ENCODE measurements around the gene ATP6AP2. TPM values are rescaled to one million over a fixed set of nuclear protein-coding genes. Genes with fewer than 3 reads are reported as not detected.

Gene ATP6AP2
- polyA plus RNA-seq, 1 donor, result 92.7 TPM

- H3K27me3 ChIP-seq (ENCODE audit: control insufficient read depth, insufficient read depth, low read length), result no peaks in the 10 kb centered on the region
- peaks cover 3% of the 10 kb centered on the region for H3K9me3 ChIP-seq (ENCODE audit: control insufficient read depth, low read depth, low read length)
- no CpG with 5 or more reads among the region's 5 CpGs for WGBS (ENCODE audit: insufficient coverage, low lambda C conversion rate)
- no peak overlapping the region for H3K27ac ChIP-seq (ENCODE audit: low read length)
- no peaks in the 10 kb centered on the region for H3K4me1 ChIP-seq (ENCODE audit: control insufficient read depth, insufficient read depth, low read length)
- no peak overlapping the region for H3K4me3 ChIP-seq (ENCODE audit: low read length)
- DNase-seq, result no peak
- H3K36me3 ChIP-seq (ENCODE audit: control insufficient read depth, insufficient read depth, low read length), result peaks cover 24% of the 10 kb centered on the region
Measured at GRCh38 chrX:40628506-40628905, 47.7 kb downstream of the ATP6AP2 start.

GRCh38 chrX:40632199-40632598 is 51.4 kb downstream of the ATP6AP2 start:
- peaks cover 49% of the 10 kb centered on the region for H3K36me3 ChIP-seq (ENCODE audit: control insufficient read depth, insufficient read depth, low read length)

GRCh38 chrX:40637687-40638086 is 56.9 kb downstream of the ATP6AP2 start:
- Histone ChIP-seq H3K4me1 (ENCODE audit: control insufficient read depth, insufficient read depth, low read length) (no peaks in the 10 kb centered on the region), H3K27me3 (ENCODE audit: control insufficient read depth, insufficient read depth, low read length) (no peaks in the 10 kb centered on the region), H3K36me3 (ENCODE audit: control insufficient read depth, insufficient read depth, low read length) (peaks cover 40% of the 10 kb centered on the region), H3K9me3 (ENCODE audit: control insufficient read depth, low read depth, low read length) (no peaks in the 10 kb centered on the region), H3K4me3 (ENCODE audit: low read length) (no peak overlapping the region), H3K27ac (ENCODE audit: low read length) (no peak overlapping the region)
- no CpG with 5 or more reads among the region's 3 CpGs for WGBS (ENCODE audit: insufficient coverage, low lambda C conversion rate)
- DNase-seq, result no peak

More at GRCh38 chrX:40632199-40632598, 51.4 kb downstream of the ATP6AP2 start:
- Histone ChIP-seq H3K4me1 (ENCODE audit: control insufficient read depth, insufficient read depth, low read length) (no peaks in the 10 kb centered on the region), H3K27me3 (ENCODE audit: control insufficient read depth, insufficient read depth, low read length) (no peaks in the 10 kb centered on the region), H3K9me3 (ENCODE audit: control insufficient read depth, low read depth, low read length) (no peaks in the 10 kb centered on the region), H3K27ac (ENCODE audit: low read length) (no peak overlapping the region), H3K4me3 (ENCODE audit: low read length) (no peak overlapping the region)
- no CpG with 5 or more reads among the region's 4 CpGs for WGBS (ENCODE audit: insufficient coverage, low lambda C conversion rate)
- no peak for DNase-seq

GRCh38 chrX:40644176-40644575 is 63.4 kb downstream of the ATP6AP2 start:
- WGBS (ENCODE audit: insufficient coverage, low lambda C conversion rate), result no CpG with 5 or more reads among the region's 5 CpGs
- Histone ChIP-seq H3K27ac (ENCODE audit: low read length) (peak overlapping the region; percentile 88), H3K27me3 (ENCODE audit: control insufficient read depth, insufficient read depth, low read length) (no peaks in the 10 kb centered on the region), H3K9me3 (ENCODE audit: control insufficient read depth, low read depth, low read length) (no peaks in the 10 kb centered on the region), H3K36me3 (ENCODE audit: control insufficient read depth, insufficient read depth, low read length) (peaks cover 8% of the 10 kb centered on the region), H3K4me1 (ENCODE audit: control insufficient read depth, insufficient read depth, low read length) (peaks cover 9% of the 10 kb centered on the region), H3K4me3 (ENCODE audit: low read length) (peak overlapping the region; percentile 21)
- peak in 1 of 2 donors; percentile 29 for DNase-seq

GRCh38 chrX:40644821-40645358 is 64.1 kb downstream of the ATP6AP2 start:
- no CpG with 5 or more reads among the region's 4 CpGs for WGBS (ENCODE audit: insufficient coverage, low lambda C conversion rate)

GRCh38 chrX:40646489-40647306 is 65.9 kb downstream of the ATP6AP2 start:
- no peaks in the 10 kb centered on the region for H3K9me3 ChIP-seq (ENCODE audit: control insufficient read depth, low read depth, low read length)
- peak overlapping the region; percentile 76 for H3K4me3 ChIP-seq (ENCODE audit: low read length)
- H3K36me3 ChIP-seq (ENCODE audit: control insufficient read depth, insufficient read depth, low read length), result peaks cover 5% of the 10 kb centered on the region
- H3K4me1 ChIP-seq (ENCODE audit: control insufficient read depth, insufficient read depth, low read length), result peaks cover 9% of the 10 kb centered on the region
- H3K27ac ChIP-seq (ENCODE audit: low read length), result peak overlapping the region; percentile 87
- WGBS (ENCODE audit: insufficient coverage, low lambda C conversion rate), result no CpG with 5 or more reads among the region's 33 CpGs
- no peaks in the 10 kb centered on the region for H3K27me3 ChIP-seq (ENCODE audit: control insufficient read depth, insufficient read depth, low read length)
- peak in 1 of 2 donors; percentile 9 for DNase-seq

More at GRCh38 chrX:40644821-40645358, 64.1 kb downstream of the ATP6AP2 start:
- H3K27me3 ChIP-seq (ENCODE audit: control insufficient read depth, insufficient read depth, low read length), result no peaks in the 10 kb centered on the region
- H3K27ac ChIP-seq (ENCODE audit: low read length), result peak overlapping the region; percentile 88
- H3K4me1 ChIP-seq (ENCODE audit: control insufficient read depth, insufficient read depth, low read length), result peaks cover 9% of the 10 kb centered on the region
- DNase-seq, result peak; percentile 75 to 90
- H3K36me3 ChIP-seq (ENCODE audit: control insufficient read depth, insufficient read depth, low read length), result peaks cover 2% of the 10 kb centered on the region
- no peaks in the 10 kb centered on the region for H3K9me3 ChIP-seq (ENCODE audit: control insufficient read depth, low read depth, low read length)
- peak overlapping the region; percentile 21 for H3K4me3 ChIP-seq (ENCODE audit: low read length)

- no CpG with 5 or more reads among the region's 66 CpGs for WGBS (ENCODE audit: insufficient coverage, low lambda C conversion rate)
- DNase-seq, result peak; percentile 90 to 97
- peak within 1 kb of the TSS; percentile 90 for H3K27ac ChIP-seq (ENCODE audit: low read length)
Measured at GRCh38 chrX:40647307-40648197, 66.8 kb downstream of the ATP6AP2 start, which contains the start of gene CXorf38. Gene CXorf38, minus strand, starts transcription at chrX:40647561. Its CDS starts 41 bp downstream, at chrX:40647520.

GRCh38 chrX:40651620-40652223 is 71.0 kb downstream of the ATP6AP2 start:
- peaks cover 25% of the 10 kb centered on the region for H3K36me3 ChIP-seq (ENCODE audit: control insufficient read depth, insufficient read depth, low read length)
- WGBS (ENCODE audit: insufficient coverage, low lambda C conversion rate), result no CpG with 5 or more reads among the region's 3 CpGs
- H3K4me1 ChIP-seq (ENCODE audit: control insufficient read depth, insufficient read depth, low read length), result no peaks in the 10 kb centered on the region
- no peak overlapping the region for H3K4me3 ChIP-seq (ENCODE audit: low read length)
- no peak overlapping the region for H3K27ac ChIP-seq (ENCODE audit: low read length)
- DNase-seq, result peak; percentile 41 to 48
- H3K9me3 ChIP-seq (ENCODE audit: control insufficient read depth, low read depth, low read length), result no peaks in the 10 kb centered on the region
- no peaks in the 10 kb centered on the region for H3K27me3 ChIP-seq (ENCODE audit: control insufficient read depth, insufficient read depth, low read length)

More at GRCh38 chrX:40647307-40648197, 66.8 kb downstream of the ATP6AP2 start, which contains the start of gene CXorf38:
- H3K27me3 ChIP-seq (ENCODE audit: control insufficient read depth, insufficient read depth, low read length), result no peaks in the 10 kb centered on the region
- peak within 1 kb of the TSS; percentile 76 for H3K4me3 ChIP-seq (ENCODE audit: low read length)
- peaks cover 5% of the 10 kb centered on the region for H3K36me3 ChIP-seq (ENCODE audit: control insufficient read depth, insufficient read depth, low read length)
- no peaks in the 10 kb centered on the region for H3K9me3 ChIP-seq (ENCODE audit: control insufficient read depth, low read depth, low read length)
- peaks cover 9% of the 10 kb centered on the region for H3K4me1 ChIP-seq (ENCODE audit: control insufficient read depth, insufficient read depth, low read length)

GRCh38 chrX:40652664-40653063 is 71.9 kb downstream of the ATP6AP2 start:
- Histone ChIP-seq H3K27me3 (ENCODE audit: control insufficient read depth, insufficient read depth, low read length) (no peaks in the 10 kb centered on the region), H3K9me3 (ENCODE audit: control insufficient read depth, low read depth, low read length) (no peaks in the 10 kb centered on the region), H3K27ac (ENCODE audit: low read length) (no peak overlapping the region), H3K4me3 (ENCODE audit: low read length) (no peak overlapping the region), H3K36me3 (ENCODE audit: control insufficient read depth, insufficient read depth, low read length) (peaks cover 31% of the 10 kb centered on the region), H3K4me1 (ENCODE audit: control insufficient read depth, insufficient read depth, low read length) (no peaks in the 10 kb centered on the region)
- no CpG with 5 or more reads among the region's 1 CpG for WGBS (ENCODE audit: insufficient coverage, low lambda C conversion rate)
- no peak for DNase-seq

All from large intestine (tissue), 3 donors.